Progenitor cell of endocrine pancreas (in vitro differentiated cells): ENCODE measurements around the gene DCAF15. TPM values are rescaled to one million over a fixed set of nuclear protein-coding genes. Genes with fewer than 3 reads are reported as not detected.

Experiments
- DNase-seq: peaks from one replicate; pipeline ENCODE4 v3.0.0; 2021; ENCODE audit warnings: low spot score; ENCODE audit not compliant: unreplicated experiment
- H3K27ac Mint-ChIP-seq: 2 replicates; pipeline ENCODE4 v1.8.0; 2021; ENCODE audit warnings: mild to moderate bottlenecking, moderate library complexity, mixed read lengths
- H3K27me3 Mint-ChIP-seq: 2 replicates; pipeline ENCODE4 v1.8.0; 2021; ENCODE audit warnings: mixed read lengths
- H3K36me3 Mint-ChIP-seq: 2 replicates; pipeline ENCODE4 v1.8.0; 2022; ENCODE audit warnings: mixed read lengths; ENCODE audit not compliant: insufficient read depth
- H3K4me1 Mint-ChIP-seq: 2 replicates; pipeline ENCODE4 v1.8.0; 2021; ENCODE audit warnings: low read depth, mixed read lengths
- H3K4me3 Mint-ChIP-seq: 2 replicates; pipeline ENCODE4 v1.8.0; 2021; ENCODE audit warnings: low read depth, mild to moderate bottlenecking, moderate library complexity, mixed read lengths
- H3K9me3 Mint-ChIP-seq: 2 replicates; pipeline ENCODE4 v1.8.0; 2021; ENCODE audit warnings: low read depth, mixed read lengths
- CTCF ChIP-seq: fragments of 200-600 bp; sonication (generic); IDR thresholded peaks from one replicate; pipeline ENCODE4 v1.5.0; 2021; ENCODE audit warnings: antibody characterized with exemption, mild to moderate bottlenecking; ENCODE audit not compliant: unreplicated experiment
- total RNA-seq: library from RNA; stranded (reverse); gene quantifications from 2 replicates; pipeline ENCODE4 v1.2.1, GENCODE V29; 2021

The DCAF15 gene
- total RNA-seq, 1 donor from 2014 or later, result 65.5 TPM

GRCh38 chr19:13930402-13930801, 21.9 kb upstream of the DCAF15 start:
- DNase-seq, result no peak
- Mint-ChIP-seq H3K27me3 (peaks cover 11% of the 10 kb centered on the region), H3K4me3 (no peak overlapping the region), H3K36me3 (peaks cover 13% of the 10 kb centered on the region), H3K4me1 (peaks cover 2% of the 10 kb centered on the region), H3K27ac (no peak overlapping the region), H3K9me3 (no peaks in the 10 kb centered on the region)
- TF ChIP-seq CTCF, result no peak

- DNase-seq, result no peak
Observed at GRCh38 chr19:13931391-13932148, 20.7 kb upstream of the DCAF15 start.

DNA sequence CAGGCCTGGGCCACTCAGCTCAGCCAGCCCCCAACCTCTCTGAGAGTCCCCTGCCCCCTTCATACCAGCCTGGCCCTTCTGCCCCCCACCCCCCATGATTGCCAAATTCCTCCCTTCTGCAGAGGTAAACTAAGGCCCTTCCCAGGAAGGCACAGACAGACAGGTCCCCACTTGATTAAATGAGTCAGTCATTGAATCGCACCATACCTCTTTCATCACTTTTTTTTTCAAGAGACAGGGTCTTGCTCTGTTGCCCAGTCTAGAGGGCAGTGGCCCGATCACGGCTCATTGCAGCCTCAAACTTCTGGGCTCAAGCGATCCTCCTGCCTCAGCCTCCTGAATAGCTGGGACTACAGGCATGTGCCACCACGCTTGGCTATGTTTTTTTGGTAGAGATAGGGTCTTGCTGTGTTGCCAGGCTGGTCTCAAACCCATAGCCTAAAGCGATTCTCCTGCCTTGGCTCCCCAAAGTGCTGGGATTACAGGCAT, 20.1 kb upstream of the DCAF15 start:
- Mint-ChIP-seq H3K27me3 (peaks cover 11% of the 10 kb centered on the region), H3K4me1 (peaks cover 2% of the 10 kb centered on the region), H3K4me3 (no peak overlapping the region), H3K9me3 (no peaks in the 10 kb centered on the region), H3K36me3 (peaks cover 6% of the 10 kb centered on the region), H3K27ac (no peak overlapping the region)
- DNase-seq, result no peak
- no peak for TF ChIP-seq CTCF

More at GRCh38 chr19:13931391-13932148, 20.7 kb upstream of the DCAF15 start:
- Mint-ChIP-seq H3K9me3 (no peaks in the 10 kb centered on the region), H3K36me3 (peaks cover 9% of the 10 kb centered on the region), H3K27ac (no peak overlapping the region), H3K27me3 (peaks cover 11% of the 10 kb centered on the region), H3K4me1 (peaks cover 2% of the 10 kb centered on the region), H3K4me3 (no peak overlapping the region)
- no peak for TF ChIP-seq CTCF

GRCh38 chr19:13932911-13933393, 19.4 kb upstream of the DCAF15 start:
- Mint-ChIP-seq H3K9me3 (no peaks in the 10 kb centered on the region), H3K36me3 (peaks cover 4% of the 10 kb centered on the region), H3K27ac (no peak overlapping the region), H3K4me3 (no peak overlapping the region), H3K4me1 (peaks cover 3% of the 10 kb centered on the region), H3K27me3 (peaks cover 14% of the 10 kb centered on the region)
- no peak for TF ChIP-seq CTCF
- DNase-seq, result no peak

DNA sequence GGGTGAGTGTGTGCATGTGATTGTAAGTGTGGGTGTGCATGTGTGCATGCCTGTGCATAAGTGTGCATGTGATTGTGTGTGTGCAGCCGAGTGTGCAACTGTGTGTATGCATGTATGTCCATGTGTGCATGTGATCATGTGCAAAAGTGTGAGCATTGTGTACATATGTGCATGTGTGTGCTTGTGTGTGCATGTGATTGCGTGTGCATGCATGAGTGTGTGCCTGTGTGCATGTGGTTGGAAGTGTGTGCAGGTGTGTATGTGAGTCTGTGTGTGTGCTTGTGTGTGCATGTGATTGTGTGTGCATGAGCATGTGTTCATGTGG, 17.6 kb upstream of the DCAF15 start:
- H3K4me3 Mint-ChIP-seq, result no peak overlapping the region
- H3K4me1 Mint-ChIP-seq, result peaks cover 3% of the 10 kb centered on the region
- TF ChIP-seq CTCF, result no peak
- DNase-seq, result no peak
- H3K36me3 Mint-ChIP-seq, result no peaks in the 10 kb centered on the region
- peaks cover 14% of the 10 kb centered on the region for H3K27me3 Mint-ChIP-seq
- H3K9me3 Mint-ChIP-seq, result no peaks in the 10 kb centered on the region
- H3K27ac Mint-ChIP-seq, result no peak overlapping the region
